Posterior vena cava (tissue), 2 donors: ENCODE results near the gene CCKAR. TPM values are rescaled to one million over a fixed set of nuclear protein-coding genes. Genes with fewer than 3 reads are reported as not detected.

ENCODE experiments used
- DNase-seq: peaks from one replicate; pipeline ENCODE4 v3.0.0-alpha.2; 2020; ENCODE audit warnings: low spot score
- intact Hi-C, 2 donors: fragments of 100-400 bp; cut with DNase I; formaldehyde crosslinking; loops; one replicate each; pipeline versions ENCODE4 v1.14.1 to v1.14.2; 2022 to 2023
- total RNA-seq, 2 donors: library from RNA; stranded (reverse); fragmentation: NEBNext Ultra II Directional; extraction: Animal tissue kit (Norgen Biotek cat#: 25700); gene quantifications; one replicate each; pipeline ENCODE4 v1.2.1, GENCODE V29; 2021
- donor health status: DM: yes; HTN: yes; CAD: no.
- donor health status: DM: yes; HTN: yes; CAD: no.

CCKAR gene
- total RNA-seq, 2 donors from 2014 or later: not detected

- no peak for DNase-seq
- intact Hi-C loops: loop anchor here in 1 of 2 donors (10.0 kb wide), 1 partner anchor 248 kb away; no protein-coding TSS in a partner anchor
These were observed 23.6 kb downstream of the CCKAR start for GRCh38 chr4:26466578-26467270.

GRCh38 chr4:26464420-26465095, 25.7 kb downstream of the CCKAR start:
- intact Hi-C loops: loop anchor here in 1 of 2 donors (10.0 kb wide), 1 partner anchor 250 kb away; no protein-coding TSS in a partner anchor
- DNase-seq: no peak

- DNase-seq: no peak
- intact Hi-C loops: loop anchor here in 1 of 2 donors (10.0 kb wide), 1 partner anchor 251 kb away; no protein-coding TSS in a partner anchor
These were observed 26.9 kb downstream of the CCKAR start for GRCh38 chr4:26463386-26463785.

GRCh38 chr4:26462874-26463273, 27.4 kb downstream of the CCKAR start:
- intact Hi-C loops: loop anchor here in 1 of 2 donors (10.0 kb wide), 1 partner anchor 252 kb away; no protein-coding TSS in a partner anchor
- no peak for DNase-seq

GRCh38 chr4:26459756-26460530, 30.3 kb downstream of the CCKAR start:
- intact Hi-C loops: loop anchor here (10.0 kb wide), 2 partner anchors 255 to 555 kb away; no protein-coding TSS in a partner anchor
- no peak for DNase-seq

GRCh38 chr4:26459054-26459755, 31.1 kb downstream of the CCKAR start:
- intact Hi-C loops: loop anchor here in 1 of 2 donors (10.0 kb wide), 1 partner anchor 556 kb away; no protein-coding TSS in a partner anchor
- no peak for DNase-seq

- DNase-seq: no peak
- intact Hi-C loops: loop anchor here in 1 of 2 donors (10.0 kb wide), 1 partner anchor 557 kb away; no protein-coding TSS in a partner anchor
These were observed 32.1 kb downstream of the CCKAR start for GRCh38 chr4:26458157-26458561.

- intact Hi-C loops: loop anchor here in 1 of 2 donors (10.0 kb wide), 1 partner anchor 557 kb away; no protein-coding TSS in a partner anchor
- DNase-seq: no peak
These were observed 32.9 kb downstream of the CCKAR start for GRCh38 chr4:26457412-26457811.

GRCh38 chr4:26455571-26455970, 34.7 kb downstream of the CCKAR start:
- DNase-seq: no peak
- intact Hi-C loops: loop anchor here in 1 of 2 donors (10.0 kb wide), 1 partner anchor 559 kb away; no protein-coding TSS in a partner anchor

GRCh38 chr4:26454961-26455360, 35.3 kb downstream of the CCKAR start:
- intact Hi-C loops: loop anchor here in 1 of 2 donors (10.0 kb wide), 1 partner anchor 560 kb away; no protein-coding TSS in a partner anchor
- no peak for DNase-seq

GRCh38 chr4:26452565-26453531, 37.4 kb downstream of the CCKAR start:
- intact Hi-C loops: loop anchor here in 1 of 2 donors (10.0 kb wide), 1 partner anchor 562 kb away; no protein-coding TSS in a partner anchor
- DNase-seq: no peak

- DNase-seq: no peak
- intact Hi-C loops: loop anchor here in 1 of 2 donors (10.0 kb wide), 1 partner anchor 563 kb away; no protein-coding TSS in a partner anchor
These were observed 38.7 kb downstream of the CCKAR start for GRCh38 chr4:26451597-26451996.

GRCh38 chr4:26450418-26450817, 39.9 kb downstream of the CCKAR start:
- DNase-seq: no peak
- intact Hi-C loops: loop anchor here in 1 of 2 donors (10.0 kb wide), 1 partner anchor 564 kb away; no protein-coding TSS in a partner anchor

- no peak for DNase-seq
- intact Hi-C loops: no loop called here
These were observed 42.9 kb downstream of the CCKAR start for GRCh38 chr4:26447378-26447777.

GRCh38 chr4:26441771-26442170, 48.5 kb downstream of the CCKAR start:
- no peak for DNase-seq
- intact Hi-C loops: no loop called here

GRCh38 chr4:26441102-26441501, 49.2 kb downstream of the CCKAR start:
- DNase-seq: no peak
- intact Hi-C loops: no loop called here

GRCh38 chr4:26434030-26434639, 56.1 kb downstream of the CCKAR start:
- intact Hi-C loops: loop anchor here in 1 of 2 donors (10.0 kb wide), 1 partner anchor 431 kb away; the partner anchor contains the start of gene STIM2
- no peak for DNase-seq
